Measurements from ENCODE around the gene KRTAP3-2.

- TF ChIP-seq CTCF (IDR thresholded peaks at IDR 0.05; ENCODE audit: poor library complexity, severe bottlenecking) (no peak), POLR2AphosphoS5 (IDR thresholded peaks at IDR 0.05) (no peak), TAF1 (IDR thresholded peaks at IDR 0.05; ENCODE audit: low read depth) (no peak), EP300 (conservative IDR thresholded peaks at IDR 0.05; ENCODE audit: poor library complexity, severe bottlenecking) (no peak), REST (IDR thresholded peaks at IDR 0.05; ENCODE audit: borderline replicate concordance) (no peak), EZH2 (IDR thresholded peaks at IDR 0.05; ENCODE audit: borderline replicate concordance, insufficient read depth, low read length, poor library complexity, severe bottlenecking) (no peak), SMC3 (conservative IDR thresholded peaks at IDR 0.05; ENCODE audit: poor library complexity) (no peak), MXI1 (conservative IDR thresholded peaks at IDR 0.05; ENCODE audit: poor library complexity, severe bottlenecking) (no peak)
Measured at GRCh38 chr17:40960144-40960543, 39.6 kb downstream of the KRTAP3-2 start.
